Measurements from ENCODE around the gene UBE2E2.

Gene UBE2E2

DNA sequence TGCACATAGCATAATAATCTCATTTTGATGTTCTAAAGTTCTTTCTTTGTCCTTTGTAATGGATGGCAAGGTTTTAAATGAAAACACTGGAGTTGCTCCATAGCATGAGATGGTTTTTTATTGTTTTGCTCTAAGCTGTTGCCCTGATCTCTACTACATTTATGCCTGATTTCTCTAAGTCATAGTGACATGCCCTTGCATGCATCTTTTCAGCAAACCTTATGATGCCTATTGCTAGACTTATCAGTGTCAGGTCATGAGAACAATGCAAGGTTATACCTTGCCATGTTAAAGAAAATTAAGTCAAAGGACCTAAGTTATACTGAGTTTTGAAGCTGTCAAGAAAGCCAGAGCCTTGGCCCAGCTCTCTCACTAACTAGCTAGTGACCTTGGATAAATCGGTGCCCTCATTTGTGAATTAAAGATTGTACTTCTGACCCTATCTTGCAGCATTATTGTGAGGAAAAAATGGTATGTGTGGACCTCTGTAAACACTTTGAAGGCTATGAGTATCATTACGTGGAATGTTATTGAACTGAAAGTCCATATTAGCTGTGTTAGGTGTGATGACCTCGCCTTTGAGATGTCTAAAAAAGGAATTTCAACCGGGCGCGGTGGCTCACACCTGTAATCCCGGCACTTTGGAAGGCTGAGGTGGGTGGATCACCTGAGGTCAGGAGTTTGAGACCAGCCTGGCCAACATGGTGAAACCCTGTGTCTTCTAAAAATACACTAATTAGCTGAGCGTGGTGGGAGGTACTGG, 346.2 kb downstream of the UBE2E2 start:
- DNase-seq = no peak

DNA sequence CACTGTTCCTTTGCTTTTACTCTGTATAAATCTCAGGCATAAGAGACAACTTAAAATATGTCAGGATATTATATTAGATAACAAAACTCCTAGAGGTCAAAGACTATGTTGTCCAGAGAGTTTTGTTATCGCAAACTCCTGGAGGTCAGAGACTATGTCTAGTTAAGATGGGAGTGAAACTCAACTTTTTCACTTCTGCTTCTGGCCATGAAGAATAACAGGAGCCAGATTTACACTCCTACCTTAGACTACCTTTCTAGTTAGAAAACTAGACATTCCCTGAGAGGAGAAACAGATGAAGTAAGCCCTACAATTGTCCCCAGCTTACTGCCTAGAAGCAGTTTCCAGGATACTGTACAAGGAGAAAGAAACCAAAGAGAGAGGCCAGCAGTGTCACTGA, 347.3 kb downstream of the UBE2E2 start:
- no peak for DNase-seq

DNA sequence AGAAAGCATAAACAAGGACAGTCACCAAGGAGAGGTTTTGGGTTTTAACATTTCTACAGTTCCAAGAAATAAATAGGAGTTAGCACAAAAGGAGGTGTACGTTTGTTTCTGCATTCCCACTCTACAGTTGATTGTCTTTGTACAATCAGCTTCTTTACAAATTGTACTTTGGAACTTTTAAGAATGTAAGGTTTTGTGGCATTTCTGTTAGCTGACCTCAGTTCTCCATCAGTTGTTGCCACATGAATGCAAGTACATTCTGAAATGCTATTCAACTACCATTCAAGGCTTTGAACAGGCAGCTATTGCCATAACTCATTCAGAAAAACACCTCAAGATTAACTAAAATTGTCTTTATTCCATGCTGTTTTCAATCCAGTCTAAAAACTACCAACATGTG, 349.4 kb downstream of the UBE2E2 start:
- no peak for DNase-seq

DNA sequence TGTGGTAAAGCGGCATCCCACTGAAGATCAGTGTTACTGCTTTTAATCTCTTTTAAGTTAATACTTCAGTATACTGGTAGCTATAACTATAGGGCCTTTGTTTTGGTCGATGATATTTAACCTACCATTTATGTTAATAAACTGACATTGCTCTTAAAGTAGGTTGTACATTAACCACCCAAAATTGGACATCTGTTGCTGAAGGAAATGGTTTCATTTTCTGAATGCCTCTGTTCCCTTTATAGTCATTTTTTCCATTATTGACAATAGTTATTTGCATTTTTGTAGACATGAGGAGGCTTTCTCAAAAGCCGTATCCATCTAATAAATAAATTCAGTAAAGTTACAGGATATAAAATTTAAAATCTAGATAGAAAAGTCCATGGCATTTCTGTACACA, 350.2 kb downstream of the UBE2E2 start:
- DNase-seq = no peak

DNA sequence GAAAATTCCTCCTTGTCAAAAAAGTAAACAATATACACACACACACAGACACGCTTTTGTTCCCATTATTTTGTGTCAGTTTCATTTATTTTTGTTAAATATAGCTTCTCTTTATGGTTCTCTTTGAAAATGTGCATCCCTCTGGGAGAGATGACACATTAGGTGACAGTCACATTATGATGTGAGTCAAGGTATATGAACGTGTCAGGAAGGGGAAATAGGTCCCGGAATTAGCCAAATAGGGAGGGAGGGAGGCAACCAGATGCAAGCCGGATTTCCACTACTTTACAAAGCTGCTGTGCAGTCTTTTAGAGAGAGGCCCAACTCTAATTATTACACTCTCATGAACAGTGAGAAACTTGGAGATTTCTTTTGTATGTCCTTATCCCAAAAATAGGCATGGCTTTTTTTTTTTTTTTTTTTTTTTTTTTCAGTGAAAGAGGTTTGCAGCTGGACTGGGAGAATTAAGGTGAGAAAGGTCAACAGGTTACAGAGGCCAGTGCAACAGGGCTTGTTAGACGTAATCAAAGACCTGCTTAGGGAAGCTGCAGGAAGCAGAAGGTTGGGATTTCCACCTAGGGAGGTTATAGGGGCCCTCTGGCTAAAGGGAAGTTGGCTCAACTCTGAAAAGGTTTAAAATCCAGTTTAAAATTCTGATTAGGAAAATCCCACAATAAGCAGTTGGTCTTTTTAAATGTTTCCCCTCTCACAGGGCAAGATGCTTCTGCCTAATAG, 362.1 kb downstream of the UBE2E2 start:
- no peak for DNase-seq

DNA sequence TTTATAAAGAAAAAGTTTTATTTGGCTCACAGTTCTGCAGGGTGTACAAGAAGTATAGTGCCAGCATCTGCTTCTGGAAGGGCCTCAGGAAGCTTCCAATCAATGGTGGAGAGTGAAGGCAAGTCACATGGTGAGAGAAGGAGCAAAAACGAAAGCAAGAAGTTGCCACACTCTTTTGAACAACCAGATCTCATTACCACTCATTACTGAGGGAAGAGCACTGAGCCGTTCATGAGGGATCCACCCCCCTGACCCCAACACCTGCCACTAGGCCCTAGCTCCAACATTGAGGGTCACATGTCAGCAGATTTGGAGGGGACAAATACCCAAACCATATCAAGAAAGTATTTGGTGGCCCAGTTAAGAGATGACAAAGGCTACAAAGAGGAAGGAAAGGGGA, 363.4 kb downstream of the UBE2E2 start:
- DNase-seq = no peak

DNA sequence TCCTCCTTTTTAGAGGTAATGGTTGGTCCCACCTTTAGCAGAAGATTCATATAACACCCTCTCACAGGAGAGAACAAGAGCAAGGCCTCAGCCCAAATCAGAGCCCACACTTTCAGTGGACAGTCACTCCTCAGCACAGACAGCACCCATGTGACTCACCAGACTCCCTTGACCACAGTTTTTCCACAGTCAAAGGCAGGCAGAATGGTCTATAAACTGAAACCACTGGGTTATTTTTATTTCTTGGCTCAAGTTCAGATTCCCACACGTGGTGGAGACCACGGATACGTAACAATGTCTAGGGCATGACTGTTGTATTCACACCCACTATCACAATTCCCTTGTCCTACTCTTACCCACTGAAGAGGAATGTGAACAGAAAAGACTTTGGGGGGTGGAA, 364.8 kb downstream of the UBE2E2 start:
- DNase-seq = no peak

DNA sequence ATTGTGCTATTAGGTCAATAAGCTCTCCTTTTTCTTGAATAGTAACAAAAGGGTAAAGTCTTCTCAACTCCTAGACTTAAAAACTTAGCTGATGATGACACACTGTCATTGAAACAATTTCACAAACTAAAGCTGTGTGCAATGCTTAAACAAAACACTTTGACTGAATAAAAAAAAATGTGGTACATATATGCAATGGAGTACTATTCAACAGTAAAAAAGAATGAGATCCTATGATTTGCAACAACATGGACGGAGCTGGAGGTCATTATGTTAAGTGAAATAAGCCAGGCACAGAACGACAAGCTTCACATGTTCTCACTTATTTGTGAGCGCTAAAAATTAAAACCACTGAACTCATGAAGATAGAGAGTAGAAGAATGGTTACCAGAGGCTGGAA, 370.7 kb downstream of the UBE2E2 start:
- DNase-seq = no peak

DNA sequence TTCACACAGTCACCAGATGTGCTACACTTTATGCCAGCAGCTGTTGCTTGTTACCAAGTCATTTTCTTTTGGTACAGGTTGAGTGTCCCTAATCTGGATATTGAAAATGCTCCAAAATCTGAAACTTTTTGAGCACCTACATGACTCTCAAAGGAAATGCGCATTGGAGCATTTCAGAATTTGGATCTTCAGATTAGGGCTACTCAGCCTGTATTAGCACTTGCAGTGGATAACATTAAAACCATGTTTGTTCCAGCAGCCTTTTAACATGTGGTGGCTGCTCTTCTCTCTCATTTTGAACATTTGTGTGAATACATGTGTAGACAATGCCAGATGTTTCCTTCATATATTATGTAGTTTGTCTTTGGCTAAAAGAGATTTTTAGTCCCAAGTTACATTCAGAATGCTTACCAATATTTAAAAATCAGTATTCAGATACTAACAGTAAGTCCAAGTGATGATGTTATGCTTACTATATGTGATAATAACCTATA, 371.7 kb downstream of the UBE2E2 start:
- no peak for DNase-seq

DNA sequence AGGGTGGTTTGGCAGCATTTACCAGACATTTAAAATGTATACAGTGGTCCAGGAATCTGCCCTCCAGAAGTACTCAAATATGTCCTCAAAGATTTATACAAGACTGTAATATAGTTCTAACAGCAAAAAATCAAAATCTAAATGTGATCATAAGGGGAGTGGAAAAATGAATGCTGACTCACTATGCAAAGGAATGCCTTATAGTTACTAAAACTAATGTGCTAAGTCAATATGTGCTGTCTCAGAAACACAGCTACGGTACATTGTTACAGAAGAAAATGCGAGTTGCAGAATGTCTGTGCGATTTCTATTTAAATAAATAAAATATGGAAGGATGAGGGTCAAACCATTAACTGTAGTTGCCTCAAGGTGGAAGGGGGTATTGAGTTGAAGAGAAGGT, 372.6 kb downstream of the UBE2E2 start:
- no peak for DNase-seq

DNA sequence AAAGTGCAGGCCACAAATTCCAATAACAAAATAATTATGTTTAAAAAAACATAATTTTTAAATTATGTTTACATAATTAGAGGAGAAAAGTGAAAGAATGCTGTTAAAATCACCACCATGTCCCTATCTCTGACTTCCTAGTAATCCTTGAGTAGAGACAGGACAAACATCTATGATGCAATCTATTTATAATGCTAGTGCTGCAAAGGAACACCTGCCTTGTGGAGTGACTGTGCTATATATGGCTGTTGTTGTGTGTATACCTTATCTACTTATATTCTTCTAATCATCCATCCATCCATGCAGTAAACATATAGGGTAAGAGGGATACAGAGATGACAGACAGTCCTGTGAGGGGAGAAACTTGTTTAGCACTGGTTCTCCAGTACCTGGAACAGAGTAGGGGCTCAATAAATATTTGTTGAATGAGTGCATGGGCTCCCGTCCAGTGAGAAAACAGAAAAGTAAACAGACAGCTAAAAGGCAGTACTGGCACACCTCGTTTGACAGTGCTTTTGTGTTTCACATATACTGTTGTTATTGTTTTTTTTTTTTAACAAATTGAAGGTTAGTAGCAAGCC, 373.3 kb downstream of the UBE2E2 start:
- no peak for DNase-seq

DNA sequence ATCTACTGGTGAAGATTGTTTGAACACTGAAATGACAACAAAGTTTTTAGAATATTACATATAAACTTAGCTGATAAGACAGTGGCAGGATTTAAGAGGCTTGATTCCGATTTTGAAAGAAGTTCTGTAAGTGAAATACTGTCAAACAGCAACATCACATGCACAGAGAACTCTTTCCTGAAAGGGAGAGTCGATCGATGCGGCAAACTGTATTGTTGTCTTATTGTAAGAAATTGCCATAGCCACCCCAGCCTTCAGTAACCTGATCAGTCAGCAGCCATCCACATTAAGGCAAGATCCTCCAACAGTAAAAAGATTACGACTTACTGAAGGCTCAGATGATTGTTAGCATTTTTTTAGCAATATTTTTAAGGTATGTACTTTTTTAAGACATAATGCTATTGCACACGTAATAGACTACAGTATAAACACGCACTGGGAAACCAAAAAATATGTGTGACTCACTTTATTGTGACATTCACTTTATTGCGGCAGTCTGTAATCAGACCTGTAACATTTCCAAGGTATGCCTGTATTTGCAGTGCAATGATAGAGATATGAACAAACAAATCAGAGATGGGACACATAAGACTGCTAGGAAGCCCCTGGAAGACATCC, 377.1 kb downstream of the UBE2E2 start:
- no peak for DNase-seq

DNA sequence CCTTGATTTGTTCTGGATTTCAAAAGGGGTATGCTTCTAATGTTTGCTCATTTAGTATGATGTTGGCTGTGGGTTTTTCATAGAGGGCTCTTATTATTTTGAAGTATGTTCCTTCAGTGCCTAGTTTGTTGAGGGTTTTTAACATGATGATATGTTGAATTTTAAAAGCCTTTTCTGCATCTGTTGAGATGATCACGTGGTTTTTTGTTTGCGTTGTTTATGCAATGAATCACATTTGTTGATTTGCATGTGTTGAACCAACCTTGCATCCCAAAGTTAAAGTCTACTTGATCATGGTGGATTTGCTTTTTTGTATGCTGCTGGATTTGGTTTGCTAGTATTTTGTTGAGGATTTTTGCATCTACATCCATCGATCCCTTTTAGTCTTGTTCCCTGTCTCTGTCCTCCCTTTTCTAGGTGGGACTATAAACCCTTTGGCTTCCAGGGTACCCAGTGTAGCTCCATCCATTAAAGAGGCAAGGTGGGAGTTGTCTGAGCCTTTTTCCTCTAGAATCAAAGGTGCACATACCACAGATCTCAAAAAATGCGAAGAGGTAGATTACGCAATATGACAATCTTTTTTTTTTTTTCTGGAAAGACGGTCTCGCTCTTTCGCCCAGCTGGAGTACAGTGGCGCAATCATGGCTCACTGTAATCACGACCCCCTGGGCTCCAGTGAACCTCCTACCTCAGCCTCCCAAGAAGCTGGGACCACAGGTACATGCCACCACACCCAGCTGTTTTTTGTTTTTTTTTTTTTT, 381.0 kb downstream of the UBE2E2 start:
- no peak for DNase-seq

DNA sequence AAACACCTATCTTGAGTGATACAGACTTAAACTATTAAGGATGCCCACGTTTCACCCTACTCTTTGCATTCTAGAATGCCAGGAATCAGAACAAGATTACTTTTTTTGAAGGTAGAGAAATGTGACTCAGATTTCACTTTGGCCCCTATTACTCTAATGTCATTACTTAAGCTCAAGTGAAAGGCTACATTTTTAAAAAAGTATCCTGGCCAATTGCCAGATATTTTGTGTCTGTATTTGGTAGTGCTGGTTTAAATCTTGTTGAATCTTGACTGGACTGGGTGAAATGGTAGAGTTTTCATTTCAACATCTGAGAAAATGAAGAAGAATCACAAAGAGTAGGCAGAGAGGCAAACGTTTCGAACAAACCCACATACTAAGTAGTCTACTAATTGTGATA, 384.4 kb downstream of the UBE2E2 start:
- no peak for DNase-seq

DNA sequence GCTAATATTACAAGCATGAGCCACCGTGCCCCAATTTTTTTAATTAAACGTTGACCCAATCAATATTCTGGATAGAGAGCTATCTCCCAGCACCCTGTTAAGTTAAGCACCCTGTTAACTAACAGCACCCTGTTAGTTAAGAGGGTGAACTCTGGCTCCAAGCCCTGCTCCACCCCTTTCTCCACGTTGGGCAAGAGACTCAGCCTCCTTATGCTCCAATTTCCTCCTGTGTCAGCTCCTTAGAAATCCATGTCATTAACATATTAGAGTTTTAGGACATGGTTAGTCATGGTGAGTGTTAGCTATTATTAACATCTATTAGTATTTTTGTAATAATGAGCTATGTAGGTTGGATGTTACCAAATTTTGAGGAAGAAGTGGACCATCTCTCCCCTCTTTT, 385.4 kb downstream of the UBE2E2 start:
- DNase-seq = no peak

DNA sequence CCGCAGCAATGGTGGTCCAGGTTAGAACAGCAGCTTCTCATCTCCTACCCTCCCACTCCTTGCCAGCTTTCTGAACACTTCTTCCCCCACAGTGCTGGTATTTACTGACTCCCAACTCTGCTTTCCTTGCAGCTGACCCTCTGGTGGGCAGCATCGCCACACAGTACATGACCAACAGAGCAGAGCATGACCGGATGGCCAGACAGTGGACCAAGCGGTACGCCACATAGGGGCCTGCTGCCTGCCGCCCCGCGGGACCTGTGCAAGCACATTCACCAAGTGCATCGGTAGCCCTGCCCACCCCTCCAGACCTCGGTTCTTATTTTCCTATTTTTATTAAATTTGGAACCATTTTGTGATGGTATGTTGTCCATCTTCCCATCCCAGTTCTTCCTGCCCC, 386.5 kb downstream of the UBE2E2 start:
- no peak for DNase-seq

DNA sequence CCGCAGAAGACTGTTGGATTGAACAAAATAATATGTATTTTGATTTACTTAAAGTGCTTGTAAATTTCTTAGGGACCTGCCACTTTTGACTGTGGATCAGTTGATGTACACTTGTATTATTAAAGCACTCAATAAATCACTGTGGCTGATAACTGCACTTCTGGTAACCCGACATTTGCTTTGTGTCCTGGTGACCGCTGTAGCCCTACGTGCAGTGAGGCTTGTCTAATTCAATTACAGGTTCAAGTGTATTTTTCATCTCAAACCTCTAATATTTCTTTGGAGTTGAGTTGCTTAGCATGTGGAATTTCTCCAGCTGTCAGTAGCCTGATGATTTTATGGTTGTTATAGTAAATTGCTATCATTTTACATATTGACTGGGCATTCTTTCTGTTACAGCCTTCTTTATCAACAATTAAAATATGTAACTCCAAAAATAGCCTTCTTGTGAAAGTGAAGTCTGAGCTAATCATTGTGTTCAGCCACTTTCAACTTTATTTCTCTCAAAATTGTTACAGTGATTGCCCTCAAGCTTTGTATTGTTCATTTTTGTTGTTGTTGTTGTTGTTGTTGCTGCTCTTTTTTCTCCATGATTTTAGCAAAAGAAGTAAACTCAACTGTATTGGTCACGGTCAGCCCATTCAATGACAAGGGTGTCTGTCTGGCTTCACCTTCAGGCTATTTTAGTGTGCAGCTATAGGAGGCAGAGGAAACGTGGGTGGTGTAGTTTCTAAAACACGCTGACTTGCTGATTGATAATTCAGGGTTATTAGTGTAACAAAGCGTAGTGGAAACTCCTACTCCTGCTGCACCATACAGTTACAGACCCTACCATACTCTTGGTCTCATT, 387.5 kb downstream of the UBE2E2 start:
- no peak for DNase-seq

DNA sequence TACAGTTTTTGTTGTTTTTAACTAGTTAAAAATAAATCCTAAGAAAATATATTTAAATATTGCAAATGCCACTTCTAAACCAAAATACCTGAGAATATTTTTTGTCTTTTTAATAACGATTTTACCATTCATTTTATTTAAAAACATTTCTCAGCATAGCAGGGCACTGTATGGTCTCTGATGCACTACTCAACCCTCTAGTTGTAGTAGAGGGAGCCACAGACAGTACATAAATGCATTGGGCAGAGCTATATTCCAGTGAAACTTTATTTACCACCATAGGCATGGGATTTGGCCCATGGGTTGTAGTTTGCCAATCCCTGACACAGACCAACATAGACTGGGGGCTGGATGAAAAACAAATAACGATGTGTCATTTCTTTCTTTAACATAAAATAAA, 388.2 kb downstream of the UBE2E2 start:
- DNase-seq = no peak

DNA sequence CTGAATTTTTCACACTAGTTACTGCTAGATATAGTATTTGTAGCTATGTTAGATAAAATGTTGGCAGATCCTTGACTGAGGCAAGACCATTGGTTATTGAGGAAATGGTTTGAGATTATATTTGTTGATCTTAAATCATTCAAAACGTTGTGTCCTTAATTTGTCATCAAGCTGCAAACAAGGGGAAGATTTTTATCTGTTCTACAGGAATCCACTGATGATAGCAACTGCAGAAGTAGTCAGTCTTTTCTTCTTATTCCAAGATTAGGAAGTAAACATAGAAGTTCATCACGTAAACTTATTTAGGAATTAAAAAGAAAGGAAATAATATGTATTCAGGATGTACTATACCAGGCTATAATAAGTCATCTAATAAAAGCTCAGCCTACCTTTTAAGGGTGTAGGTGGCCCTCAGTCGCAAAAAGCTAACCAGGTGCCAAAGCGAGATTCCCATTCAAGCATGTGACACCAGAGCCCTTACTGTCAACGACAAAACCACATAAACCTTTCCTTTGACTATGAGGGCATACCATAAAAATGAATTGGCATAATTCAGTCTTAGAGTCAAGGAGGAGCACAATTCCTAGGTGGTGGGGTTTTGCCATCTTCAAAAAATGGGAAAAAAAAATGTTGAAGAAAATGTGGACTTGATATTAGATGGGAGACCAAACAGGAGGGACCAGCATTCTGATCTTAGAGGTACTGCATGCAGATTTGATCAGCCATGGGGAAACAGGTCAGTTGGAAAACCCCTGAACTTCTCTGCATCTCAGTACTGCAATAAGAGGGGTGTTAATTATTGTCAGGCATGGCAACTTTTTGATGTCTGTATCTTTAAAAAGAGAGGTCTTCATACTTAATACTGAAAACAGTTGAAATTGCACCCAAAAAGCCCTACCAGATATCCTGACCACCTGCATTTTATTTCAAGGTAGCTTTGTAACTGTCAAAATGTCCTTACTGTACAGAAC, 390.1 kb downstream of the UBE2E2 start:
- no peak for DNase-seq

DNA sequence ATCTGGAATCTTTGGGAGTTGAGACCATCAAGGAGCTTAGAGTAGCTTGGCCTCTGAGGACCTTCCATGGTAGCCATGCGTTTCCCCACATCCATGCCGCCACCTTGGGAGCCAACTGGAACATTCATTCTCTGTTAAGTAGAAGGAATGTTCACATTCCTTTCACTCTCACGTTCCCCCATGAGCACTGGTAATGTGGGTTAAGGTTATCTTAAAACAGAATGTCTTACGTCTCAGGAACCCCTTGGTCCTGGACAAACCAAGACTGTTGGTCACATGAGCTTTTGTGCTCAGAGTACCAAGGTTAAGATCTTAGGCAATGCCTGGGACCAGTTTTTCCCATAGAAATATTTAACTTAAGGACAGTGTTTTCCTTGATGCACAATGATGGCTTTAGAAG, 390.9 kb downstream of the UBE2E2 start:
- DNase-seq = no peak
